HG03025 (cell line): Measurements from ENCODE around the gene RGS3.
A peak's percentile ranks its signal among the peaks of the same experiment; 100 is the strongest.

ENCODE experiments used
- ATAC-seq: cut with Tn5 transposase; IDR thresholded peaks from one replicate; pipeline ENCODE4 v1.9.1; 2021; ENCODE audit warnings: mild to moderate bottlenecking, moderate library complexity; ENCODE audit not compliant: unreplicated experiment, low FRiP score

Gene RGS3

DNA sequence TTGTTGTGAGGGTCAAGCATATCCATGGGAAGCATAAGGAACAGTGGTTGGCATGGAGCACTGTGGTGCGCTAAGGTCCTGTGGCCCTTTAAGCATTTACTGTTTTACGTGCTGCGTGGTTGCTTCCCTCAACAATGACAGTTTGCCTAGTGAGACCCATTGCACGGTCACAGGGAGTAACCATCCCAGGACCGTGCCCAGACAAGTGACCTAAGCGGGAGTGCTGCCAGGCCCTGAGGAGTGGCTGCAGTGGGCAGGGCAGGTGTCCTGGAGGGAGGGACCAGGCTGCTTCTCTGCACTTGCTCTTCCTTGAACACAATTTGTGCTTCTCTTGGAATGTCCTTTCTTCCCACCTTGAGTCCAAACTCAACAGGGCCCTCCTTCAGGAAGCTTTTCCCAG lies 64.6 kb downstream of the RGS3 start:
- ATAC-seq: no peak

DNA sequence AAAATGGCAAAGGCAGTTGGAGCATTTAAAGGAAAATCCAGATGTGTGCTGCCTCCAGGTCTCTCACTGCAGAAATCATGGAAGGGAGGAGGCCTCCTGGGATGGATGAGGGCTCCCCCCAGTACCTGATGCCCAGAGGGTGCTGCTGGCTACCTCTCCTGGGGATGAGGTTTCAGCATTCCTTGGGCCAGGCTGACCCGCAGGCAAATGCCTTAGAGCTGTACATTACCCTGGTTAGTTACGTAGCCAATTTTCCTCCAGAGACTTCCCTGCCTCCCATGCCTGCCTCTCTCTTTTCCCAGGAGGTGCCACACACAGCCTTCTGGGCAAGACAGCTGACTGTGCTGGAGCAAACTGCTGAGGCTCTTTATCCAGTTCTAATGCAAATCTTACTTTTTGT lies 65.3 kb downstream of the RGS3 start:
- no peak for ATAC-seq

DNA sequence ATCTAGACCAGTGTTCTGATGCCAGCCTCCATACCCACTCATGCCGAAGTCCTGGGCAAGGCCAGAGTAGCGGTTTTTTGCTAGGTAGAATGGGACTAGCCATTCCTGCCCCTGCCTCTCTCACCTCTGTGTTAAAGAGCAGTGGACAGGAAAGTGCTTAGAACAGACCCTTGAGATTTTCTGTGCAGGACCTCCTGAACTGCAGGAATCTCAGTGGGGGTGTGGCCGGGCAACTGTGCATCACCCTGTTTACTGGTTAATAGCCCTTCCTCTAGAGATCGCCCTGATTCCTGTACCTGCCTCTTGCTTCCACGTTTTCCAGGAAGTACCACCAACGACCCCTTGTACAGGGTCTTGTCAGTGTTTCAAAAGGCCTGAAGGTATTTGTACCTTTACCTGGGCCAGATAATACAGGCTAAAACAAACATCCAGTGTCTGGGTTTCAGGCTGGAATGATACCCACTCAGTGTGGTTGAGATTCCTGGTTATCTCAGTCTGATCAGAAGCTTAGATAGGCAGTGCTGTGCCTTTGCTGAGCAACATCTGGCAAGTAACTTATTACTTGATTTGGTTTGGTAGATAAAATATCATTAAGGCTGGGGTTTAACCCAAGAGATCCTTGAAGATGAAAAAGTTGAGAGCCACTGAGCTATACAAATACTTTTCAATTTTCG lies 65.9 kb downstream of the RGS3 start:
- ATAC-seq: no peak

GRCh38 chr9:113530022-113530635 lies 66.6 kb downstream of the RGS3 start:
- peak; percentile 58 for ATAC-seq

DNA sequence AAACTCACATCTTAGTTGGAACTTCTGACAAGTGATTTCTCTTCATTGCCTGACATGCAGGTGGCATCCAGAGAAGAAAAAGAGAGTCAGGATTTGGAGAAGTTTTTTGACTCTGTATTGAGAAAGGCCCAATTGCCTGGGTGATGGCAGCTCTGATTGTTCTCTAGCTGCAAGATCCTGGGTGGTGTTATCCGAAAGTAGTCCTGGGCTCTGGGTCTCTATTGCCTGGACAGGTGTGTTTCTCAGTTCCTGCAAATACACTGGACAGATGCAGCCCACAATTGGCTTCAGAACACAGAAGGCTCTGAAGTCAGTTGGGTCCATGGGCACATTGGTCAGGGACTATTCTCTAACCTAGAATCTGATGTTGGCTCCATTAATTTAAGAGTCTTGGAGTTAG lies 67.4 kb downstream of the RGS3 start:
- no peak for ATAC-seq

DNA sequence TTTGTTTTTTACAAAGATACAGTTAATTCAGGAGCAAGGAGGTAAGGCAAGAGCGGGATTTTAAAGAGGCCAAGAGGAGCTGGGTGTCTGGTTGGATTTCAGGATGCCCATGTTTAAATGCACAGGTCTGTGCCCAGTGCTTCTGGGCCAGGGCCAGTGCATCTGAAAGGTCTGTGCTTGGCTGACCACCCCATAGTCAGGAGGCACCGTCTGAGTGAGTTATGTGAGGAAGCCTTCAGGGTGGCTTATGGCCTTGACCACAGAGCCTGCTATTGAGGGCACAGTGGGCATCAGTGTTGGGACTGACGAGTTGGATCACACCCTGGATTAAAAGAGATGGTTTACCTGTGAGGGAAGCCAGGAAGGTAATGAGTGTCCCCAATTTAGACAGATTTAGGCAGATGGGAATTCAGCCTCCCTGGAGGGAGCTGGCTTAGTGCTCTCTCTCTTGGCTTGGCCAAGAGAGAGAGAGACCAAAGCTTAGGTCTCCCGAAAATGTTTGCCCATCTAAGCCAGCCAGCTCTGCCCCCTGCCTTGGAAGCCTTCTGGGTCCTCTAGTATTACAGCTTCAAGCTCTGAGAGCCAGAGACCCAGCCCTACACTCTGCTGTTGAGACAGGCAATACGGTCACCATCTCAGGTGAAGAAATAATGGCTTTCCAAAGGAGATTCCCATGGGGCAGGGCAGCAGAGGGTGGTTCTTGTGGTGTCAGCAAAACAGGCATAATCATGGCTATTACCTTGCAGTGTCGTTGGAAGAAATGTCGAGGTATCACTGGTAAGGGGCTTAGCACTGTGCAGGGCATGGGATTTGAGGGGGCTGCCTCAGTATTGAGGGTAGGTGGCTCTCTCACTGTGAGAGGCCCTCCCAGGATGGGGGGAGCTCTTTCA lies 68.6 kb downstream of the RGS3 start:
- ATAC-seq: no peak

DNA sequence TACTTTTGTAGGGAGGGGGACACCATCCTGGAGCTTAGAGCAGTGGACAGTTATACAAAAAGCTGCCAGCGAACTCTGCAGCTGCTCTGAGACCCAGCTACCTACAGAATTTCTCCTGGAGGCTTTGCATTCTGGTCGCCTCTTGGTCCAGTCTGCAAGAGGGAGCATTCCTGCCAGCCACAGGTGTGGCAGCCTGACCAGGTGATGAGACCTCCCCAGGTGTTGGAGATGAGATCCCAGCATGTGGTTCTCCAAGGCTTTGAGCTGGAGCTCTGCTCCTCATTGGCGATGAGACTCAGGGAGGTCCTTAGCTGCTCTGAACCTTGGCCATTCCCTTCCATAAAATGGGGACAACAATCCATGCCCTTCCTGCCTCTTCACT lies 69.3 kb downstream of the RGS3 start:
- ATAC-seq: no peak

- ATAC-seq: no peak
These were observed 70.1 kb downstream of the RGS3 start for GRCh38 chr9:113533335-113534225.

GRCh38 chr9:113535756-113536155 lies 72.2 kb downstream of the RGS3 start:
- no peak for ATAC-seq

DNA sequence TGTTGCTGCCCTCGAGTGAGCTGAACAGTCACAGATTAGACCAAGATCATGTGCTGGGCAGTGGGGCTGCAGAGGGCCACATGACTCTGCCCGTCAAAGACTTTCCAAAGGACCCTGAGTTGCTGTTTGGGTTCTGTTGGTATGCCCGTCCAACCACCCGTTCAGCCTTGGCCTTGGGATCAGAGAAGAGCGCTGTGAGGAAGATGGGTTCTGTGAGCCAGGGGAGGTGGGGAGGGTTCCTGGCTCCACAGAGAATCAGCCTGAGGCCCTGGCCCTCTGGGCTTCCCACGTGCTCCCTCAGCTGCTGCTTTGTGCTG lies 72.6 kb downstream of the RGS3 start:
- ATAC-seq: no peak

DNA sequence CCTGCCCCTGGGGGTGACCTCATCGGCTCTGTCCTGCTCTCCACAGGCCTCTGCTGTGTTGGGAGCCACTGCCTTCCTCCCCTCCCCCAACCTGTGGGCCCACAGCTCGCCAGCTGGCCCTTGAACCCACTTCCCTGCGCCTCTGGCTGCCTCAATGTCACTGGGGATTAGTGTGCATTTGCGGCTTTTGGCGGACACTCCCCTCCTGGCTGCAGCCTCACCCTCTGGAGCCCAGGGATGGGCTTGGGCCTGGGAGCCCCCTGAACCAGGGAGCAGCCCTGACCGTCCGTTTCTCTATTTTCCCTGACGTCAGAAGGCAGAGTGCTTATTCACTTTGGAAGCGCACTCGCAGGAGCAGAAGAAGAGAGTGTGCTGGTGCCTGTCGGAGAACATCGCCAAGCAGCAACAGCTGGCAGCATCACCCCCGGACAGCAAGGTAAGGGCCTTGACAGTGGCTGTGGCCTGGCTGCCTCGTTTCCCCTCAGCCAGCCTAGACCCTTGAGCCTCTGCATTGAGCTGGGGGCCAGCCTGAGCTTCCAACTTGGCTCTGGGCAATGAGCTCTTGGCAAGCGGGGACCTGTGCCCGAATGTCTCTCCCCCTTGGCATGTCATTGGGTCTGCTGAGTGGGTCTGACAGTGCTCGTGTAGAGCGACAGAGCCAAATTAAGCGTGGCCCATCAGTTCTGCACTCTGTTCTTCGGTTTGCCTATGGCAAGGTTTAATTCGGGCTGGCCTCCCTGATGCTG lies 73.1 kb downstream of the RGS3 start:
- ATAC-seq: no peak

DNA sequence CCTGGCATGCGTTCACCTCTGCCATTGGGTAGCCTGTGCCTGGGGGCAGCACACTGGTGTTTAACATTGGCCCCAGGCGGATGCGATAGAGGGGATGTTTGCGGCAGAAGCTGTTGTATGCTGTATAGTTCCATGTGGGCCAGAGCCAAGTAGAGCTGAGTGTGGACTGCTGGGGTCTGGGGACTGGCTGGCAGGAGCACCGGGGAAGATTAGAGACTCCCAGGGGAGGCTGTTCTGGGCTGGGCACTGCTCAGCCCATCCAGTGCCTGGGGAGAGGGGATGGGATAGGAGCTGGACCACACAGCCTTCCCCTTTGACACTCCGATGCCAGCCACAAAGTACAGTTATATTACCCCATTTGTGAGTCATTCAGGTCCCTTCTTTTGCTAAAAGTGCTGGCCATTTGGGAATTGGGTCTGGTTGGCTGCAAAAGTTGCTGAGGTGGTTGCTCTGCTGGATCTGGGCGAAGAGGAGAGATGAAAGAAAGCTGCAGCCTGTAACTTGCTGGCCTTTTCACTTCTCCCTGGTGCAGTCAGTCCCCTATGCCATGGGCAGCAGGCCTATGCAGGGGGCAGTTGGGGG lies 73.8 kb downstream of the RGS3 start:
- no peak for ATAC-seq

DNA sequence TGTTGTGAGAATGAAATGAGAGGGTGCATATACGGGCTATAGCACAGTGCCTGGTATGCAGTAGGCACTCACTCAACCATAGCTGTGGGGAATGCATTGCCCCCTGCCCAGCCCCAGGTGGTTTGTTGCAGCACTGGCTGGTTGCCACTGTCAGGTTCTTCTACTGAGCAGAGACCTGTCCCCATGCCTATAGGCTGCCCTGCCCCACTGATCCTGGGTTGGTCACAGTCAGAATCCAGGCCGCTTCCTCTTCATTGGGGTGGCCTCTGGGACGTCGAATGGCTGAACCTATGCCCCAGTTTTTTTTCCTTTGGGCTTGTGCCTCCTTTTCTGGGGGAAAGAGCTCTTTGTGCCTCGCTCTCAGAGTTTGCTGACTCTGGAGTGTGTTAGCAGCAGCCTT lies 74.6 kb downstream of the RGS3 start:
- no peak for ATAC-seq

GRCh38 chr9:113538701-113539430 lies 75.3 kb downstream of the RGS3 start:
- ATAC-seq: no peak

DNA sequence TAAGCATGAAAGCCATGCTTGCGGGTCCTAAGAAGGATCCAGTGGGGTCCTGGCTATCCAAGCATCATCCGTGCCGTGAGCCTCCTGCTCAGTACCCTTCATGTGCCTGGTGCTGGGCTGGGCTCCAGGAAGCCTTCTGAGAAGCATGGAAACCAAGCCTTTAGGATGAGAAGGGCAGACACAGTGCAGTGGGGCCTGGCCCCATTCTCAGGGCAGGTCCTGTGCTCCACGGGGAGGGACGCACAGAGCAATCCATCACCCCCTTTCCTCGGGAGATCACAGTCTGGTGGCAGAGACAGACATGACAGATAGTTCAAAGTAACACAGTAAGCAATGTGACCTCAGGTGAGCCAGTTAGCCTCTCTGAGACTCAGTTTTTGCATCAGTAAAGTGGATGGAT lies 76.9 kb downstream of the RGS3 start:
- ATAC-seq: no peak

DNA sequence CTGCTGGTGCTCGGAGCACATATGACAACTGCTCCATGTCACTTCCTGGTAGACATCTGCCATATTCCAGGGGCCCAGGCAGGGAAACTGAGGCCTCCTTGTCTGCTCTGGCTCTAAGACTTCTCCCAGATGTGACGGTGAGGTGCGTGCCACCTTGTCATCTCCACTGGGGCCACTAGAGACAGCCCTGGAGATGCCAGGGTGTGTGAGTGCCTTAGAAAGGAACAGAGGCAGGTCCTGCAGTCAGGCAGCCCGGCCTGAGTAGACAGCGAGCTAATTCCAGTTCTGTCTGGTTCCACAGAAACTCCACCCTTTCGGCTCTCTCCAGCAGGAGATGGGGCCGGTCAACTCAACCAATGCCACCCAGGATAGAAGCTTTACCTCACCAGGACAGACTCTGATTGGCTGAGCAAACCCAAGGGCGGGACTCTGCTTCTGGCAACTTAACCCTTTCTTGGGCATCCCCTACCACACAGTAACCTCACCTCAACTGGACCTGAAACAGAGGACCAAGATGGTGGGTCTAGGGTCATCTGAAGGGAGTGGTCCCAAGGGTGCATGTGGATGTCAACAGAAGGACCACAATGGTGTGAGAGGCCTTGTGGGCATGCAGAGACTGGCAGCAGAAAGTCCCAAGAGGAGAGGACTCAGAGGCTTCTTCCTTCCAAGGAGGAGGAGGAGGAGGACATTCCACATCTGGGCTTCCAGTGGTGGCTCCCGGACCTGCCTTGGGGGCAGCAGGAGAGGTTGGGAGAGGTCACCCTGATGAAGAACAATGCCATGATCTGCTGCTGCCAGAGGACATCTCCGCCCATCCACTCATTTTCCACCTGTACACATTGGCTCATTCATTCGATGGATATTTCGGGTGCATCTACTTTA lies 77.7 kb downstream of the RGS3 start:
- no peak for ATAC-seq

DNA sequence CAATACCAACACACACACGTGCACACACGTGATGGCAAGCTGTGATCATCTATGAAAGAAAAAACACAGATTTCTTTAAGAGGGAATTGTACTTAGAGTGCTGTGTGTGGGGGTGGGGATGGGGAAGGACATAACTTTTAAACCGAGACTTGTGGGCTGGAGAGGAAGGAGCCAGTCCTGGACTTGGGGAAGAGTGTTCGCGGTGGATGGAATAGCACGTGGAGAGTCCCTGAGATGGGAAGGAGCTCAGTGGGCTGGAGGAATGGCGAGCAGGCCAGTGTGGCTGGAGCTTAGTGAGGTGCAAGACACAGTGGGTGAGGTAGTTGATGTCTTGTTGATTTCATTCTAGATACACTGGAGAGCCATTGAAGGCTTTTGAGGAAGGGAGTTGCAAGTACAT lies 78.5 kb downstream of the RGS3 start:
- ATAC-seq: no peak

DNA sequence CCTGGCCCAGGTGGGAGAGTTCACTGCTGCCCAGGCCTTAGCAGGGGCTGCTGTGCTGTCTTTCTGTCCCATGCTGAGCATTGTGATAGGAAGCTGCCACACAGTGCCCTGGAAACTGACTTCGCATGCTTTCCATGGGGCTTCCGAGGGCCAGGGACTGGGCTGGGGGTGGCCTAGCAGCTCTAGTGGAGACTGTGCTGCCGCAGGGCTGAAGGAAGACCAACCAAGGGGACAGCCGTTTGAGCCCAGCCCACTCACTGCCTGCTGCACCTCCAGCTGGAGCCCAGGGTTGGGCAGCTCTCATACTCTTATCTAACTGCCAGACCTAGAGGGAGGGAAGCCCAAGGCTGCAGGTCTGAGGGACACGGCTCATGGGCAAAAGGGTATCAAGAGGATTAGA lies 79.2 kb downstream of the RGS3 start:
- ATAC-seq: no peak
